ENCODE data around the gene PDE10A.
"Not testable (repeated sequence)": the region's sequence is repeated elsewhere in the genome, so short reads cannot be mapped to it uniquely, and the experiment has no call there.

The PDE10A gene

GRCh38 chr6:165559632-165560031 lies 103.4 kb downstream of the PDE10A start:
- no peak overlapping the region for H3K4me3 ChIP-seq (ENCODE audit: low read length)
- DNase-seq (ENCODE audit: low read depth) = no peak
- TF ChIP-seq CTCF (conservative IDR thresholded peaks at IDR 0.05; ENCODE audit: low read length) = no peak

GRCh38 chr6:165558097-165558496 lies 104.9 kb downstream of the PDE10A start:
- H3K4me3 ChIP-seq (ENCODE audit: low read length); DNase-seq (ENCODE audit: low read depth): not testable (repeated sequence)

- TF ChIP-seq CTCF (conservative IDR thresholded peaks at IDR 0.05; ENCODE audit: low read length) = no peak
- no peak overlapping the region for H3K4me3 ChIP-seq (ENCODE audit: low read length)
- no peak for DNase-seq (ENCODE audit: low read depth)
Measured at GRCh38 chr6:165557674-165558073, 105.4 kb downstream of the PDE10A start.

DNA sequence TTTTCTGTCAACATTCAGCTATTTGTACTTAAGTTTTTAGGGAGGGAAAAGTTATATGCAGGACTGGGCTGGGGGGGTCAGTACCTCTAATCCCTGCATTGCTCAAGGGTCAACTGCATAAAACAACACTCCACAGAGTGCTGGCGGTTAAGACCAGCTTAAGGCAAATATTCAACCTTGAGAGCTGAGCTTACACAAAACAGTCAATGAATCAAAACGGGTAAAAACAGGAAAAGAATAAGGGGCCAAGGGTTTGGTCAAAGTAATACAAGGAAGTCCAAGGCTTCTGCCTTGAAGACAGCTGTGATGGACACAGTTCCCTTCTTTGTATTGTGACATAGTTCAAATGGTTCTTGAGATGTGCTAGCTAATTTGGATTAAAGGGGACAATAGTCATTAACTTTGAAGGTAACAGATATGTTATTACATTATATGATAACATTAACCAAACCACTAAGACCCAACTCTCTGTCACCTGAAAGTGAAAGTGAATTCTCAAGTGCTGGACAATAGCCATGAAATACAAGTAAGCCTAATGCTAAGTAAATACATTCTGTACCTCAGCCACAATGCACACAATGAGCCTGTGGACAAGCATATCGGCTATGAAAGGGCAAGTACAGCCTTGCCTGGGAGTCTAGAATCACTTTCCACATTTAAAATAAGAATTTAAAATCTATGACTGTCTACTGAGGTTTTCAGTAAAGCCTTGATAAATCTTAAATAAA lies 106.8 kb downstream of the PDE10A start:
- H3K4me3 ChIP-seq (ENCODE audit: low read length) = no peak overlapping the region
- no peak for DNase-seq (ENCODE audit: low read depth)
- TF ChIP-seq CTCF (conservative IDR thresholded peaks at IDR 0.05; ENCODE audit: low read length) = no peak

DNA sequence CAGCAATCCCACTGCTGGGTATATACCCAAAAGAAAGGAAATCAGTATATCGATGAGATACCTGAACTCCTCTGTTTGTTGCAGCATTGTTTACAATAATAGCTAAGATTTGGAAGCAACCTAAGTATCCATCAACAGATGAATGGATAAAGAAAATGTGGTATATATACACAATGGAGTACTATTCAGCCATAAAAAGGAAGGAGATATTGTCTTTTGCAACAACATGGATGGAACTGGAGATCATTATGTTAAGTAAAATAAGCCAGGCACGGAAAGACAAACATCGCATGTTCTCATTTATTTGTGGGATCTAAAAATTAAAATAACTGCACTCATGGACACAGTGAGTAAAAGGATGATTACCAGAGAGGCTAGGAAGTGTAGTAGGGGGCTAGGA lies 108.4 kb downstream of the PDE10A start:
- H3K4me3 ChIP-seq (ENCODE audit: low read length); DNase-seq (ENCODE audit: low read depth): not testable (repeated sequence)

- no peak for TF ChIP-seq CTCF (conservative IDR thresholded peaks at IDR 0.05; ENCODE audit: low read length)
- DNase-seq (ENCODE audit: low read depth) = no peak
- no peak overlapping the region for H3K4me3 ChIP-seq (ENCODE audit: low read length)
Measured at GRCh38 chr6:165552248-165552736, 110.7 kb downstream of the PDE10A start.

GRCh38 chr6:165551828-165552227 lies 111.2 kb downstream of the PDE10A start:
- DNase-seq (ENCODE audit: low read depth) = no peak
- TF ChIP-seq CTCF (conservative IDR thresholded peaks at IDR 0.05; ENCODE audit: low read length) = no peak
- no peak overlapping the region for H3K4me3 ChIP-seq (ENCODE audit: low read length)

DNA sequence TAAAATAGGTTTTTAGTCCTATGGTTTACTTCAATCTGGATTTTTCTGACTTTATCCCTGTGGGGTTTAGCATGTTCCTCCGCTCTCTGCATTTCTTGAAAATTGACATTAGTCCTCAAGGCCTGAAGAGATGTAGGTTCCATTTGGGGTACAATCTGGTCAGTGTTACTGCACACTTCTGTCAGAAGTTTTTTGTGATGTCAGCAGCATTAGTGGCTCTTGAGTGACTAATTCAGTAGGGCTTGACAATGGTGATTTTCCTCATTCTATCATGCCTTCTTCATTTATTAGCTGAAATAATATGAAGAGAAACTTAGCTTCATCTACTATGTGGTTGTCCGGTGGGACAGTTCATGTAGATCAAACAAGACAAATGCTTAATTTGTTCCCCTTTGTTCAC lies 114.6 kb downstream of the PDE10A start:
- H3K4me3 ChIP-seq (ENCODE audit: low read length) = no peak overlapping the region
- no peak for DNase-seq (ENCODE audit: low read depth)
- TF ChIP-seq CTCF (conservative IDR thresholded peaks at IDR 0.05; ENCODE audit: low read length) = no peak
